Panc1 (cell line): ENCODE data around the gene RFTN1.

Source experiments
- CTCF ChIP-seq: fragments of 450-650 bp; IDR thresholded peaks from 2 replicates; pipeline ENCODE4 v1.5.1; 2017; ENCODE audit warnings: mild to moderate bottlenecking
- POLR2AphosphoS5 ChIP-seq: IDR thresholded peaks from 2 replicates; pipeline ENCODE4 v1.6.1; 2012; ENCODE audit warnings: mild to moderate bottlenecking, low read depth, low read length, moderate library complexity
- REST ChIP-seq, 2 experiments: IDR thresholded peaks; 2 replicates each; pipeline ENCODE4 v1.6.1; 2011 to 2012; ENCODE audit warnings: low read depth in 2 of 2, control low read depth in 1 of 2, low read length in 1 of 2, mild to moderate bottlenecking in 1 of 2, moderate library complexity in 1 of 2; ENCODE audit not compliant: insufficient read depth in 1 of 2
- SIN3A ChIP-seq: IDR thresholded peaks from 2 replicates; pipeline ENCODE4 v1.6.1; 2012; ENCODE audit warnings: low read depth, mild to moderate bottlenecking, low read length, moderate library complexity, borderline replicate concordance; ENCODE audit not compliant: insufficient read depth
- TCF7L2 ChIP-seq: IDR thresholded peaks from 2 replicates; pipeline ENCODE4 v1.6.1; 2011; ENCODE audit warnings: mild to moderate bottlenecking, low read depth, low read length, inconsistent platforms

GRCh38 chr3:16316396-16316795 is 197.1 kb downstream of the RFTN1 start:
- TF ChIP-seq CTCF (no peak), TCF7L2 (no peak), POLR2AphosphoS5 (no peak), REST (IDR thresholded peaks at IDR 0.05; ENCODE audit: insufficient read depth in 1 of 2, low read depth in 2 of 2, low read length in 1 of 2) (no peak), SIN3A (no peak)
